Testis (tissue), 2 donors: ENCODE measurements around the gene PITPNM1.

Source experiments
- CTCF ChIP-seq, 3 experiments: fragments of 450-650 bp in 2 of 3; fragments of 200-600 bp in 1 of 3; sonication (generic) in 1 of 3; IDR thresholded peaks; one replicate each; pipeline ENCODE4 v1.5.1; 2016 to 2019; ENCODE audit warnings: antibody characterized with exemption in 3 of 3, mild to moderate bottlenecking in 2 of 3, moderate library complexity in 1 of 3
- POLR2A ChIP-seq: fragments of 450-650 bp; IDR thresholded peaks from one replicate; pipeline ENCODE4 v1.6.1; 2017; ENCODE audit warnings: antibody characterized with exemption, mild to moderate bottlenecking, moderate library complexity

- no peak for TF ChIP-seq CTCF (IDR thresholded peaks at IDR 0.05)
- no peak for TF ChIP-seq POLR2A
Observed at GRCh38 chr11:67464411-67465188, 40.6 kb downstream of the PITPNM1 start.
